HG03066 (cell line): ENCODE data around the gene FASTKD3.

Experiments used
- ATAC-seq: cut with Tn5 transposase; IDR thresholded peaks from one replicate; pipeline ENCODE4 v1.9.1; 2021; ENCODE audit warnings: low read depth; ENCODE audit not compliant: unreplicated experiment

Gene FASTKD3

GRCh38 chr5:7881816-7882215, 13.0 kb upstream of the FASTKD3 start:
- ATAC-seq: no peak

GRCh38 chr5:7881091-7881490, 12.3 kb upstream of the FASTKD3 start:
- ATAC-seq: no peak

- ATAC-seq: peak; percentile 99
Measured at GRCh38 chr5:7878381-7878873, 9.6 kb upstream of the FASTKD3 start.

GRCh38 chr5:7877851-7878250, 9.0 kb upstream of the FASTKD3 start:
- no peak for ATAC-seq

GRCh38 chr5:7876867-7877266, 8.0 kb upstream of the FASTKD3 start:
- ATAC-seq: no peak

- ATAC-seq: no peak
Measured at GRCh38 chr5:7875151-7875550, 6.3 kb upstream of the FASTKD3 start.

GRCh38 chr5:7874639-7875038, 5.8 kb upstream of the FASTKD3 start:
- no peak for ATAC-seq

GRCh38 chr5:7873216-7873615, 4.4 kb upstream of the FASTKD3 start:
- ATAC-seq: no peak

- ATAC-seq: no peak
Measured at GRCh38 chr5:7872517-7873130, 3.8 kb upstream of the FASTKD3 start.

- ATAC-seq: peak; percentile 29
Measured at GRCh38 chr5:7871653-7872052, 2.8 kb upstream of the FASTKD3 start.

GRCh38 chr5:7869474-7870136, 774 bp upstream of the FASTKD3 start:
- peak; percentile 26 for ATAC-seq

- peak; percentile 0 for ATAC-seq
Measured at GRCh38 chr5:7868427-7868772, 431 bp downstream of the FASTKD3 start.

- ATAC-seq: no peak
Measured at GRCh38 chr5:7867260-7867659, 1.6 kb downstream of the FASTKD3 start.

GRCh38 chr5:7866196-7866595, 2.6 kb downstream of the FASTKD3 start:
- ATAC-seq: no peak

- ATAC-seq: no peak
Measured at GRCh38 chr5:7857926-7858632, 10.8 kb downstream of the FASTKD3 start.

- no peak for ATAC-seq
Measured at GRCh38 chr5:7857361-7857760, 11.5 kb downstream of the FASTKD3 start.

GRCh38 chr5:7856855-7857254, 12.0 kb downstream of the FASTKD3 start:
- no peak for ATAC-seq

GRCh38 chr5:7855611-7856010, 13.2 kb downstream of the FASTKD3 start:
- ATAC-seq: no peak

GRCh38 chr5:7852988-7853387, 15.8 kb downstream of the FASTKD3 start:
- no peak for ATAC-seq

- no peak for ATAC-seq
Measured at GRCh38 chr5:7852542-7852941, 16.3 kb downstream of the FASTKD3 start.

GRCh38 chr5:7851617-7852289, 17.1 kb downstream of the FASTKD3 start:
- ATAC-seq: no peak
